Lung (tissue), 12 donors: ENCODE results near the gene ELMOD3. TPM values are rescaled to one million over a fixed set of nuclear protein-coding genes. Genes with fewer than 3 reads are reported as not detected.

Experiments
- ATAC-seq: fragments of 200-7000 bp; cut with Tn5 transposase; one replicate; pipeline ENCODE4 v1.9.1; 2020; ENCODE audit warnings: moderate number of reproducible peaks; ENCODE audit not compliant: insufficient read depth, low FRiP score
- DNase-seq, 3 donors: peaks; one replicate each; pipeline ENCODE4 v3.0.0-alpha.2; 2013 to 2017
- H3K27ac ChIP-seq, 2 donors: one replicate each; pipeline ENCODE4 v1.5.1; 2013; ENCODE audit warnings: mild to moderate bottlenecking in 2 of 2, moderate library complexity in 2 of 2, control low read depth in 1 of 2, inconsistent platforms in 1 of 2, low read depth in 1 of 2, low read length in 1 of 2
- H3K27me3 ChIP-seq, 3 donors: one replicate each; pipeline ENCODE4 v1.5.1; 2013; ENCODE audit warnings: low read length in 2 of 3; ENCODE audit not compliant: control insufficient read depth in 3 of 3, insufficient read depth in 3 of 3
- H3K36me3 ChIP-seq, 4 donors: one replicate each; pipeline ENCODE4 v1.5.1; 2013; ENCODE audit warnings: low read length in 4 of 4, mild to moderate bottlenecking in 1 of 4, moderate library complexity in 1 of 4; ENCODE audit not compliant: control insufficient read depth in 4 of 4, insufficient read depth in 4 of 4
- H3K4me1 ChIP-seq, 5 donors: one replicate each; pipeline ENCODE4 v1.5.1; 2013; ENCODE audit warnings: low read length in 5 of 5, mild to moderate bottlenecking in 2 of 5, moderate library complexity in 1 of 5; ENCODE audit not compliant: control insufficient read depth in 5 of 5, insufficient read depth in 5 of 5
- H3K4me3 ChIP-seq: one replicate; pipeline ENCODE4 v1.5.1; 2013; ENCODE audit warnings: mild to moderate bottlenecking, control low read depth, moderate library complexity
- H3K9ac ChIP-seq, 2 donors: one replicate each; pipeline ENCODE4 v1.5.1; 2013; ENCODE audit warnings: low read length in 2 of 2, control low read depth in 1 of 2; ENCODE audit not compliant: insufficient read depth in 1 of 2
- H3K9me3 ChIP-seq, 4 donors: one replicate each; pipeline ENCODE4 v1.5.1; 2013; ENCODE audit warnings: low read length in 3 of 4, mild to moderate bottlenecking in 1 of 4, moderate library complexity in 1 of 4; ENCODE audit not compliant: control insufficient read depth in 4 of 4, insufficient read depth in 3 of 4
- CTCF ChIP-seq: IDR thresholded peaks from 2 replicates; pipeline ENCODE4 v1.5.1; 2012; ENCODE audit warnings: mild to moderate bottlenecking; ENCODE audit errors: control extremely low read depth, extremely low read depth
- WGBS, 2 donors: extraction: QIAGEN DNeasy Blood & Tissue Kit; methylation state at CpG; one replicate each; pipeline ENCODE4 v1.1.7; 2013; 5-methylcytosine and 5-hydroxymethylcytosine counted together
- polyA plus RNA-seq, 2 donors: library from polyadenylated mRNA; stranded (reverse); fragments of 200-250 nt; gene quantifications; one replicate each; pipeline ENCODE4 v1.2.1, GENCODE V29; 2013
- total RNA-seq, 2 donors: library from RNA; depleted of rRNA in 1 of 2; stranded (reverse); fragments of >200 nt in 1 of 2; gene quantifications; one replicate each; pipeline ENCODE4 v1.2.1, GENCODE V29; 2014 to 2021
- donor health status: control.
- donor health status: control.
- donor health status: Bipolar disorder and iron deficiency.
- donor health status: healthy.
- donor health status: DM: yes; HTN: yes; CAD: no.

Gene ELMOD3
- total and polyA plus RNA-seq, 4 donors: 11.9 to 26.5 (median 14.7) TPM

- Histone ChIP-seq H3K36me3 (no peaks in the 10 kb centered on the region), H3K27me3 (no peaks in the 10 kb centered on the region), H3K27ac (no peak overlapping the region), H3K9ac (peak overlapping the region in 1 of 2 donors; percentile 4), H3K9me3 (no peaks in the 10 kb centered on the region), H3K4me3 (no peak overlapping the region), H3K4me1 (peaks cover 0 to 30% (median 9%) of the 10 kb centered on the region in 5 donors)
- ATAC-seq (no peak), DNase-seq (no peak)
- no peak for TF ChIP-seq CTCF
- WGBS, 2 donors: 85 to 90% methylated on average over 2 of the region's 2 CpGs
Measured at GRCh38 chr2:85422072-85422457, 67.5 kb downstream of the ELMOD3 start.

GRCh38 chr2:85423525-85423924, 69.0 kb downstream of the ELMOD3 start:
- WGBS, 2 donors: 68 to 69% methylated on average over 5 of the region's 5 CpGs
- ATAC-seq: no peak
- TF ChIP-seq CTCF: no peak
- H3K9me3 ChIP-seq: no peaks in the 10 kb centered on the region
- H3K27ac ChIP-seq: no peak overlapping the region
- H3K27me3 ChIP-seq: no peaks in the 10 kb centered on the region
- DNase-seq: no peak
- no peak overlapping the region for H3K9ac ChIP-seq
- H3K36me3 ChIP-seq: no peaks in the 10 kb centered on the region
- H3K4me3 ChIP-seq: no peak overlapping the region
- peaks cover 0 to 28% (median 9%) of the 10 kb centered on the region in 5 donors for H3K4me1 ChIP-seq

- Histone ChIP-seq H3K4me1 (peaks cover 0 to 19% (median 0%) of the 10 kb centered on the region in 5 donors), H3K9ac (no peak overlapping the region), H3K36me3 (no peaks in the 10 kb centered on the region), H3K4me3 (no peak overlapping the region), H3K27ac (no peak overlapping the region), H3K9me3 (no peaks in the 10 kb centered on the region), H3K27me3 (no peaks in the 10 kb centered on the region)
- TF ChIP-seq CTCF: no peak
- ATAC-seq (no peak), DNase-seq (no peak)
- WGBS, 2 donors: 96 to 98% methylated on average over 3 of the region's 3 CpGs
Measured at GRCh38 chr2:85425588-85425987, 71.0 kb downstream of the ELMOD3 start.

- Histone ChIP-seq H3K36me3 (no peaks in the 10 kb centered on the region), H3K4me3 (no peak overlapping the region), H3K9me3 (no peaks in the 10 kb centered on the region), H3K27ac (no peak overlapping the region), H3K9ac (no peak overlapping the region), H3K27me3 (no peaks in the 10 kb centered on the region), H3K4me1 (peaks cover 0 to 10% (median 0%) of the 10 kb centered on the region in 5 donors)
- DNase-seq: no peak
- 42 to 69% methylated on average over 3 of the region's 3 CpGs for WGBS, 2 donors
- no peak for TF ChIP-seq CTCF
- ATAC-seq: no peak
Measured at GRCh38 chr2:85427300-85427835, 72.8 kb downstream of the ELMOD3 start.
